ENCODE results near the gene NAIP. TPM values are rescaled to one million over a fixed set of nuclear protein-coding genes. Genes with fewer than 3 reads are reported as not detected.
"Not testable (repeated sequence)": the region's sequence is repeated elsewhere in the genome, so short reads cannot be mapped to it uniquely, and the experiment has no call there.

The NAIP gene
- total RNA-seq, 1 donor from 2014 or later: 4.3 TPM

GRCh38 chr5:70925211-70925562 is 100.0 kb downstream of the NAIP start:
- not testable (repeated sequence) for DNase-seq (ENCODE audit: low read depth)

Other genes with a start within 250 kb of the NAIP start
- 8.6 and 14.4 TPM in 2 replicates for gene SERF1A, start 124.7 kb downstream of the NAIP start, total RNA-seq
- gene SMN1, start 100.3 kb downstream of the NAIP start, total RNA-seq: 19.8 and 35.8 TPM in 2 replicates
- 41.8 and 42.2 TPM in 2 replicates for gene GTF2H2, start 42.3 kb upstream of the NAIP start, total RNA-seq